CD4-positive, alpha-beta T cell (primary cell): ENCODE data around the gene STK26. TPM values are rescaled to one million over a fixed set of nuclear protein-coding genes. Genes with fewer than 3 reads are reported as not detected.
A peak's percentile ranks its signal among the peaks of the same experiment; 100 is the strongest.

Experiments
- ATAC-seq: fragments of 200-7000 bp; cut with Tn5 transposase; one replicate; pipeline ENCODE4 v1.10.0; 2022; ENCODE audit warnings: mild to moderate bottlenecking; ENCODE audit not compliant: poor library complexity
- CTCF ChIA-PET: fragments of 350-600 bp; sonication (Branson Sonifier 250); formaldehyde crosslinking; loops from one replicate; lab custom pipeline; 2021; ENCODE audit warnings: antibody characterized with exemption, inconsistent platforms; lab: Charles Lee
- POLR2A ChIA-PET: fragments of 350-600 bp; sonication (Branson Sonifier 250); formaldehyde crosslinking; loops from one replicate; lab custom pipeline; 2021; ENCODE audit warnings: antibody characterized with exemption, inconsistent platforms; lab: Charles Lee
- DNase-seq, 14 experiments: peaks; one replicate each; pipeline ENCODE4 v3.0.0-alpha.2; 2013 to 2020; ENCODE audit warnings: mixed read lengths in 2 of 14
- H3K27ac ChIP-seq, 2 donors: one replicate each; pipeline versions ENCODE4 v1.5.1 to v1.7.0; 2013; ENCODE audit warnings: low read length in 2 of 2, low read depth in 1 of 2, mild to moderate bottlenecking in 1 of 2
- H3K27me3 ChIP-seq, 2 experiments: 1 replicate in 1 of 2; 2 replicates in 1 of 2; pipeline versions ENCODE4 v1.6.1 to v1.7.0; 2013; ENCODE audit warnings: low read length in 2 of 2, control low read depth in 1 of 2, mild to moderate bottlenecking in 1 of 2, moderate library complexity in 1 of 2; ENCODE audit not compliant: insufficient read depth in 2 of 2, control insufficient read depth in 1 of 2
- H3K36me3 ChIP-seq: one replicate; pipeline ENCODE4 v1.6.1; 2013; ENCODE audit warnings: low read length, control low read depth; ENCODE audit not compliant: insufficient read depth
- H3K4me1 ChIP-seq: one replicate; pipeline ENCODE4 v1.6.1; 2013; ENCODE audit warnings: low read length, control low read depth; ENCODE audit not compliant: insufficient read depth
- H3K4me3 ChIP-seq: one replicate; pipeline ENCODE4 v1.5.1; 2013; ENCODE audit warnings: mild to moderate bottlenecking, low read length, moderate library complexity
- H3K9me3 ChIP-seq, 2 experiments: 1 replicate in 1 of 2; 2 replicates in 1 of 2; pipeline versions ENCODE4 v1.6.1 to v1.7.0; 2013; ENCODE audit warnings: low read length in 2 of 2, mild to moderate bottlenecking in 2 of 2, control low read depth in 1 of 2, moderate library complexity in 1 of 2; ENCODE audit not compliant: control insufficient read depth in 1 of 2, insufficient read depth in 1 of 2
- H3K27ac Mint-ChIP-seq: one replicate; pipeline ENCODE4 v1.8.0; 2020; ENCODE audit warnings: mixed read lengths
- H3K27me3 Mint-ChIP-seq: one replicate; pipeline ENCODE4 v1.8.0; 2021; ENCODE audit warnings: mixed read lengths
- H3K36me3 Mint-ChIP-seq: one replicate; pipeline ENCODE4 v1.8.0; 2021; ENCODE audit warnings: low read depth, mixed read lengths
- H3K4me1 Mint-ChIP-seq: one replicate; pipeline ENCODE4 v1.8.0; 2021; ENCODE audit warnings: low read depth, mixed read lengths
- H3K4me3 Mint-ChIP-seq: one replicate; pipeline ENCODE4 v1.8.0; 2020; ENCODE audit warnings: mild to moderate bottlenecking, mixed read lengths
- H3K9me3 Mint-ChIP-seq: one replicate; pipeline ENCODE4 v1.8.0; 2020; ENCODE audit warnings: mixed read lengths
- CTCF ChIP-seq: fragments of 200-600 bp; IDR thresholded peaks from one replicate; pipeline ENCODE4 v1.8.0; 2022; ENCODE audit warnings: antibody characterized with exemption, mild to moderate bottlenecking
- intact Hi-C, 2 experiments: fragments of 100-400 bp; cut with DNase I in 1 of 2; cut with micrococcal nuclease in 1 of 2; formaldehyde crosslinking; loops; one replicate each; pipeline versions ENCODE4 v1.15.1 to v1.9.0; 2023 to 2025; cut with DNase I, micrococcal nuclease
- total RNA-seq, 174 experiments: library from RNA in 2 of 174; stranded (reverse) in 2 of 174; gene quantifications; one replicate each; pipeline ENCODE4 v1.2.3 and lab custom pipeline; 2021 to 2026

The STK26 gene
- total RNA-seq, 2 experiments from 2014 or later = 25.2 to 27.9 TPM

GRCh38 chrX:132031867-132032266, 8.8 kb downstream of the STK26 start:
- CTCF ChIA-PET = no interaction called here
- Mint-ChIP-seq H3K4me1 (peaks cover 78% of the 10 kb centered on the region), H3K9me3 (no peaks in the 10 kb centered on the region), H3K27me3 (no peaks in the 10 kb centered on the region), H3K36me3 (peaks cover 21% of the 10 kb centered on the region), H3K4me3 (peak overlapping the region; percentile 62), H3K27ac (peak overlapping the region; percentile 57)
- intact Hi-C loops = no loop called here
- H3K27ac ChIP-seq = no peak overlapping the region
- no peaks in the 10 kb centered on the region for H3K9me3 ChIP-seq
- no peaks in the 10 kb centered on the region for H3K27me3 ChIP-seq
- H3K4me1 ChIP-seq = peaks cover 18% of the 10 kb centered on the region
- H3K4me3 ChIP-seq = no peak overlapping the region
- ATAC-seq = peak; percentile 49
- peak in 2 of 14 experiments; percentile 11 to 12 for DNase-seq
- POLR2A ChIA-PET = interaction anchor here (2.5 kb wide), 1 partner anchor 8 kb away, joined by 14 read pairs; no protein-coding TSS in a partner anchor
- TF ChIP-seq CTCF = no peak
- no peaks in the 10 kb centered on the region for H3K36me3 ChIP-seq

GRCh38 chrX:132033166-132033565, 10.1 kb downstream of the STK26 start:
- POLR2A ChIA-PET = interaction anchor here (2.5 kb wide), 1 partner anchor 9 kb away, joined by 14 read pairs; no protein-coding TSS in a partner anchor

GRCh38 chrX:132034648-132035047, 11.5 kb downstream of the STK26 start:
- TF ChIP-seq CTCF = no peak
- no peak for DNase-seq
- Histone ChIP-seq H3K27ac (no peak overlapping the region), H3K36me3 (no peaks in the 10 kb centered on the region), H3K27me3 (no peaks in the 10 kb centered on the region), H3K4me1 (peaks cover 13% of the 10 kb centered on the region), H3K9me3 (no peaks in the 10 kb centered on the region), H3K4me3 (no peak overlapping the region)
- ATAC-seq = no peak
- Mint-ChIP-seq H3K4me1 (peaks cover 71% of the 10 kb centered on the region), H3K27ac (no peak overlapping the region), H3K9me3 (no peaks in the 10 kb centered on the region), H3K4me3 (no peak overlapping the region), H3K27me3 (no peaks in the 10 kb centered on the region), H3K36me3 (peaks cover 14% of the 10 kb centered on the region)
- POLR2A ChIA-PET = no interaction called here
- intact Hi-C loops = no loop called here
- CTCF ChIA-PET = no interaction called here

More at GRCh38 chrX:132033166-132033565, 10.1 kb downstream of the STK26 start:
- Mint-ChIP-seq H3K9me3 (no peaks in the 10 kb centered on the region), H3K27me3 (no peaks in the 10 kb centered on the region), H3K36me3 (peaks cover 19% of the 10 kb centered on the region), H3K4me1 (peaks cover 78% of the 10 kb centered on the region), H3K4me3 (no peak overlapping the region), H3K27ac (no peak overlapping the region)
- no peak for TF ChIP-seq CTCF
- no peak overlapping the region for H3K4me3 ChIP-seq
- CTCF ChIA-PET = no interaction called here
- no peaks in the 10 kb centered on the region for H3K36me3 ChIP-seq
- intact Hi-C loops = no loop called here
- no peak for DNase-seq
- H3K27ac ChIP-seq = no peak overlapping the region
- no peaks in the 10 kb centered on the region for H3K27me3 ChIP-seq
- peaks cover 13% of the 10 kb centered on the region for H3K4me1 ChIP-seq
- no peaks in the 10 kb centered on the region for H3K9me3 ChIP-seq
- no peak for ATAC-seq
